Fibroblast of mammary gland (primary cell): ENCODE data around the gene AKAP9.

Experiments used
- DNase-seq: peaks from one replicate; pipeline ENCODE4 v3.0.0-alpha.2; 2010; ENCODE audit warnings: low read depth
- H3K4me3 ChIP-seq: 2 replicates; pipeline ENCODE4 v1.5.1; 2011; ENCODE audit warnings: low read depth, mild to moderate bottlenecking, low read length, moderate library complexity; ENCODE audit not compliant: control insufficient read depth
- TF ChIP-seq, protein P1 (sequence below): conservative IDR thresholded peaks from 2 replicates; pipeline ENCODE4 v1.5.1; 2011; ENCODE audit warnings: low read depth, low read length, inconsistent platforms; ENCODE audit not compliant: control insufficient read depth, insufficient read depth

Gene AKAP9

DNA sequence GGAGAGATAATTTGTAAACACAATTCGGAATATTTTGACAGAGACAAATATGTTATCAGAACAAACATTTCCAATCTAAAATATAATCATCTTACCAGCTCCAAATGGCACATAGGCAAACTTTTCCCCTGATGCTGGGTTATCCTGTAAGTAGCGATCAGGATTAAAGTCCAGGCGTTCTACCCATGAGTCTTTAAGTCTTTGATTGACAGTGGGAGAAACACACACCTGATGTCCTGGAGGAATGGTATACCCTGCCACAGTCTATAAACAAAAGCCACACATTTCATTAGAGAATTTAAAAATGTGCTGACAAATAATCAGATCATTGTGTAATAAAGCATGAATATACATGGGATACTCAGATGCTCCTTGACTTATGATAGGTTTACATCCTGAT lies 176.3 kb downstream of the AKAP9 start:
- no peak overlapping the region for H3K4me3 ChIP-seq
- TF ChIP-seq, protein P1, sequence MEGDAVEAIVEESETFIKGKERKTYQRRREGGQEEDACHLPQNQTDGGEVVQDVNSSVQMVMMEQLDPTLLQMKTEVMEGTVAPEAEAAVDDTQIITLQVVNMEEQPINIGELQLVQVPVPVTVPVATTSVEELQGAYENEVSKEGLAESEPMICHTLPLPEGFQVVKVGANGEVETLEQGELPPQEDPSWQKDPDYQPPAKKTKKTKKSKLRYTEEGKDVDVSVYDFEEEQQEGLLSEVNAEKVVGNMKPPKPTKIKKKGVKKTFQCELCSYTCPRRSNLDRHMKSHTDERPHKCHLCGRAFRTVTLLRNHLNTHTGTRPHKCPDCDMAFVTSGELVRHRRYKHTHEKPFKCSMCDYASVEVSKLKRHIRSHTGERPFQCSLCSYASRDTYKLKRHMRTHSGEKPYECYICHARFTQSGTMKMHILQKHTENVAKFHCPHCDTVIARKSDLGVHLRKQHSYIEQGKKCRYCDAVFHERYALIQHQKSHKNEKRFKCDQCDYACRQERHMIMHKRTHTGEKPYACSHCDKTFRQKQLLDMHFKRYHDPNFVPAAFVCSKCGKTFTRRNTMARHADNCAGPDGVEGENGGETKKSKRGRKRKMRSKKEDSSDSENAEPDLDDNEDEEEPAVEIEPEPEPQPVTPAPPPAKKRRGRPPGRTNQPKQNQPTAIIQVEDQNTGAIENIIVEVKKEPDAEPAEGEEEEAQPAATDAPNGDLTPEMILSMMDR = no peak
- DNase-seq = no peak

DNA sequence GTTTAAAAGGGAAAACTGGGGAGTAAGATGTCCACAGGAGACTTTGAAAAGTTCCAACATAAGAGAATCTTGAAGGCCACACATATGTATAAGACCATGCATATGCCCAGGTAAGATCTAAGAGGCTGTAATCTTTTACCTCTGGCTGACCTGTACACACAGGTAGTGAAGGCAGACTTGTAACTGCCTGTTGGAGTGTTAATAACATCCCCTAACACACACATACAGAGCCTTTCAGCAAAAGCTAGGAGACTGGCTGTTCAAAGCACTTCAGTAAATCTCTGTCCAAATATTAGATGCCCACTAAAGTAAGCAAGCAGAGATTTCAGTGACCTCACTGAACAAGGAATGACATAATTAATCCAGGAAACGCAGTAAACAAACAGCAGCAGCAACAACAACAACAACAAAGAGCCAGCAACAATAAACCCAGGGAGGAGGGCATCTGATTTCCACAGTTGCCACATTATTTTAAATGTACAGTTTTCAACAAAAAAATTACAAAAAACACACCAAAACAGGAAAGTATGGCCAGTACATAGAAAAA lies 178.6 kb downstream of the AKAP9 start:
- TF ChIP-seq, protein P1 = no peak
- DNase-seq = no peak
- H3K4me3 ChIP-seq = no peak overlapping the region

DNA sequence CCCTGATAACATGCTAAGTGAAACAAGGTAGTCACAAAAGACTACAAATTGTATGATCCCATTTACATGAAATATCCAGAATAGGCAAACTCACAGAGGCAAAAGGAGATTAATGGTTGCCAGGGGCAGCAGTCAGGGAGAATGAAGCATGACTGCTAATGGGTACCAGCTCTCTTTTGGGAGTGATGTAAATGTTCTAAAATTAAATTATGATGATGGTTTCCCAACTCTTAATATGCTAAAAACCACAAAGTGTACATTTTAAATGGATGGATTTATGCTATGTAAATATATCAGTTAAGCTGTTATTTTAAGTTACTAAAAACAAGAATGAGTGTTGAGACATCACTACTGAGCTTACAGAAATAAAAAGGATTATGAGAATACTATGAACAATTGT lies 181.0 kb downstream of the AKAP9 start:
- no peak for DNase-seq
- TF ChIP-seq, protein P1 = no peak
- H3K4me3 ChIP-seq = no peak overlapping the region

DNA sequence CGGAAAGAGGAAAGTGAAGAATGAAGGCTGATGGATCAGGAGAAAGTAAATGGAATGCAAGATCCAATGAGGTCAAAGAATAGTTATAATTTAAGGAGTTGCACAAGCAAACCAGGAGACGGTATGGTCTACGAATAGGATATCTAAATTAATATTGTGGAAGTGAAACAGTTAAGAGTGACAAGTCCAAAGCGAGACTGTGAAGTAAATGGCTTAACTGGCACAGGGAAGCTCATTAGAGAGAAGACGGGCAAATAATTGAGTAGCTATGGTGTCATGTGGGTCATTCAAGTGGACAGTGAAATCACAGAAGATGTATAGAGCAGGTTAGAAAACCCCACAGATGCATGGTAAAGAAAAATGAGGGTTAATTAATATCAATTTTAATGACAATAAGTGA lies 190.4 kb downstream of the AKAP9 start:
- DNase-seq = no peak
- TF ChIP-seq, protein P1 = no peak
- H3K4me3 ChIP-seq = no peak overlapping the region

DNA sequence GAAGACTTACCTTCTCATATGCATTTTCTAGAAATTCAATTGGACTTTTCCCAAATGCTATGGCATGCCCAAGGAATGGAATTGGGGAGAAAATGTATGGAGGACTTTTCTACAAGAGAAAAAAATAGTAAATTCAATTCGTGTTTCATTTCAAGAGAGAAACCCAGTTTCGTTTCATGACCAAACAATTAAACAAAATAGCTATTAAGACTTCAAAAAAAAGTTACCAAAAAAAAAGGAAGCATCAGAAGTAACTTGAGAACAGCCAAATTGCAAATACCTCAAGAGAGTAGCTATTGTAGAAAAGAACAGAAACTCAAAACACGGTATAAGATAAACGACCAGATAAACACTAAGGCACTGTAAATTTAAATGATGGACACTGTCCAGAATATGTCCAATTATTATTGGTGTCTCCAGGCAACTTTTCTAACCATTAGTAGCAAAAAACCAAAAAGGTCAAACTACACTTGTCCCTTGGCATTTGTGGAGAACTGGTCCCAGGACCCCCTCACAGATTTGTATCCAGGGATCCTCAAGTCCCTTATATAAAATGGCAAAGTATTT lies 191.2 kb downstream of the AKAP9 start:
- DNase-seq = no peak
- TF ChIP-seq, protein P1 = no peak
- H3K4me3 ChIP-seq = peak overlapping the region; percentile 94

DNA sequence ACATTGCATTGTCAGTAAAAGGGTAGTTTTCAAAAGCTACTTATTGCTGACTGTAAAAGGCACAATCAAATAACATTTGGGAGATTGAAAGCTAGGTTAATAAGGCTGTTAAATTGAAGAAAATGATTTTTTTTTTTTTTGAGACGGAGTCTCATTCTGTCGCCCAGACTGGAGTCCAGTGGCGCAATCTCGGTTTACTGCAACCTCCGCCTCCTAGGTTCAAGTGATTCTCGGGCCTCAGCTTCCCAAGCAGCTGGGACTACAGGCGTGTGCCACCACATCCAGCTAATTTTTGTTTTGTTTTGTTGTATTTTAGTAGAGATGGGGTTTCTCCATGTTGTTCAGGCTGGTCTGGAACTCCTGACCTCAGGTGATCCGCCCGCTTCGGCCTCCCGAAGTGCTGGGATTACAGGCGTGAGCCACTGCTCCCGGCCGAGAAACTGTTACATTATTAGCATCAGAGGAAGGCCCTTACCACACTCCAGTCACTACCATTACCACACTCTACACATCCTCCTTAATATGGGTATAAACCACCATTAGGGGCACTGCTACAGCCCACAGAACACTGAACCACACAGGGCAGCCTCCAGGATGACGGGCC lies 192.6 kb downstream of the AKAP9 start:
- H3K4me3 ChIP-seq = peak overlapping the region; percentile 94
- no peak for DNase-seq
- TF ChIP-seq, protein P1 = no peak

DNA sequence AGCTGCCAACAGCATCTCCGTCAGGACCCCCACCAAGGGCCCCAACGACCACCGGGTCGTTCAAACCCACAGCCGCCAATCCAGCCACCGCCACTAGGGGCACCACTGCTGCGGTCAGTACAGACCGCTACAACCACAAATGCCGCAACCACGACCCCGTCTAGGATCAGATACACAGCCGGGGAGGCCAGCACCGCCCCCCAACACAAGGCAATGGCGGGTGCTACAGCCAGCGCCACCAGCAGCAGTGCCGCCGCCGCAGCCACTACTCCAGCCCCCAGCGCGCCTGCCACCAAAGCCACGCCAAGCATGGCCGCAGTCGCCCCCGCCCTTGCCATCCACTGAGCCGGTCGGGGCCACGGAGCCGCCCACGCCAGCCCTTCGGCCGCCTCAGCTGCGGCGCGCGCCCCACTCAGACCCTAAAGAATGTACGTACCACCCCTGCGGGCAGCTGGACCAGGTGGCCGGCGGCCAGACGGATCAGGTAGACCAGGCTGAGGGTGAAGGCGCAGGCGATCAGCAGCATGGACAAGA lies 193.1 kb downstream of the AKAP9 start:
- TF ChIP-seq, protein P1 = peak; percentile 69
- peak; percentile 63 for DNase-seq
- peak overlapping the region; percentile 94 for H3K4me3 ChIP-seq
